ENCODE data around the gene TGM2. TPM values are rescaled to one million over a fixed set of nuclear protein-coding genes. Genes with fewer than 3 reads are reported as not detected.

Gene TGM2
- polyA plus RNA-seq (ENCODE audit: insufficient read length in 4 of 4): 10 to 100 TPM; 11.5 to 35.2 (median 33.2) TPM

DNA sequence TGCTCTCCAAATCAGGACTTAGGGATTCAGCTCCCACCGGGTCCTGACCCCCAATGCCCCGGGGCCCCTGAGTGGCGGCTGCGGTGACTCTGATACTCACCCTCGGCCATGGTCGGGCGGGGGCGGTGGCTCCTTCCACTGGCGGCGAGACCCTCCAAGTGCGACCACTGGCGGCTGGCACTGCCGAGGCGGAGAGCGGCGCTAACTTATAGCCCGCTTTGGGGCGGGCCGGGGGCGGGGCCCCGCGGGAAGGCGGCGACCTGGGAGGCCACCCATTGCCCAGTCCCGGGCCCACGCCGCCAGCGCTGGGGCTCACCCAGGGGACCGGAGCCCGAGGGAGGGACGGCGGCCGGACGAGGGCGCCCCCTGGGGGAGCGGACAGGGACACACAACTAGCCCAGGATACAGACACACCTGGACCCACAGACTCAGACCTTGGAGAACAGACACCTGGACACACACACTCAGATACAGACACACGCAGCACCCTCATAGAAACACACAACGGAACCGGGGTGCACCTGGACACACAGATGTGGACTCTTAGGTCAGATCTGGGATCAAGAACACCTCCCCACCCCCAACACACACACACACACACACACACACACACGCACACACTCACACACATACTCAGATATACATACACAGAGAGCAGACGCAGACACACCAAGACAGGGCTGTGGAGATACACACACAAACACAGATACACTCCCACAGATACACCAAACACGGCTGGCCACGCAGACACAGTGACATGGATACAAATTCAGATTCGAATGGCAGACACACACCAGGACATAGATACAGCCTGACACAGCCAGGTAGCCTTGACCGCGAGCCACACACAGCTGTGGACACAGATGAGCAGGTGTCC, at the start of gene TGM2:
TGM2 (minus strand) TSS at position 182 of the 877 bp plus-strand sequence; CDS start at position 110, 72 bp downstream.
- DNase-seq (ENCODE audit: low read depth in 4 of 4, low spot score in 3 of 4): peak in 1 of 4 donors; percentile 44

DNA sequence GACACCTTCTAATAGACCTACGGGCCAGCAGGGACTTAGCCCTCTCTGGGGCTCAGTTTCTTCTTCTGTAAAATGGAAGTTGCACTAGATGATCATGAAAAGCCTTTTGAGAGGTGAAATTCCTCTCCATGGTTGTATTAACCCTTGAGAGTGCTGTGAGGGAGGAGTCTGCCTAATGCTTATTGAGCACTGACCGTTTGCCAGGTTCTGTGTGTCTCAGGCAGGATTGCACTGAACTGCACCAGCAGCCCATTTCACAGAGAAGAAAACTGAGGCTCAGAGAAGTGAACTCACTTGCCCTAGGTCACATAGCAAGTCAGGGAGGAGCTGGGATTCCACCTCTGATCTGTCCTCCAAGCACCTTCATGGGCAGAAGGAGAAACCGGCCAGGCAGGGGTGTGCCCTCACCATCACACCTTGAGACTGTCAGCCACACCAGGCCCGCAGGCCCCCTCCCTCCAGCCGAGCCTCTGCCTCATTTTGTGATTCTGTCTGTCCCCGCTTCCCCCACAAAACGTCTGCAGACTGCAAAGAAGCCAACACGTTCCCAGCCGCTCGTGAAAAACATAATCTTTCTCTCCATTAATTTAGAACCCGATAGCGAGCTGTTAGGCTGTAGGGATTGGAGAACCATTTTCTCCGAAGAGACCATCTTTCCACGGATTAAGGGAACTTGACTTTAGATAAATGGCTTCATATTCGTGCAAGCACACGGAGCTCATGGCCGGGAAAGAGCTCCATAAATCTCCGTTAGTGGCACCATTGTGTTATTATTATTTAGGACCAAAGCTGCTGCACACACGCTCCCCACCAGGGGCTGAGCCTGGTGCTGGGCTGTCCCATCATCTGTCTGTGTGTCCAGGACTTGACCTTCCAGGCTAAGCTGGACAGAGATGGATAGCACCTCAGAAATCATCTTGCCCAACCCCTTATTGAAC, 49.5 kb upstream of the TGM2 start:
- no peak for DNase-seq (ENCODE audit: low read depth in 4 of 4, low spot score in 3 of 4)

DNA sequence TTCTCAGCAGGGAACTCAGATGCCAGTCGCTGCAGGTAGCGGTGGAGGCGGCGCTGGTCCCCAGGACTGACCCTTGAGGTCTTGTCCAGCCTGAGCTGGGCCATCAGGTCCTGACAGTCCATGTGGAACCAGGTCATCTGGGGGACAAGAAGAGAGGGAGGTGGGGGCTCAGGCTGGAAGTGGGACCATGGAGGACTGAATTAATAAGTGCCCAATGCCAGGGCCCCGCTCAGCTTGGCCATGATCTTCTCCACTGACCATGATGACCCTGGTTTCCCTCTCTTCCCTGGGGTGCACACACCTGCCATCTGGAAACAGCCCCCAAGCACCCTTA, 48.5 kb upstream of the TGM2 start:
- no peak for DNase-seq (ENCODE audit: low read depth in 4 of 4, low spot score in 3 of 4)

GRCh38 chr20:38212806-38213606, 47.9 kb upstream of the TGM2 start:
- DNase-seq (ENCODE audit: low read depth in 4 of 4, low spot score in 3 of 4): no peak

GRCh38 chr20:38211200-38212097, 46.4 kb upstream of the TGM2 start:
- no peak for DNase-seq (ENCODE audit: low read depth in 4 of 4, low spot score in 3 of 4)

- no peak for DNase-seq (ENCODE audit: low read depth in 4 of 4, low spot score in 3 of 4)
Measured at GRCh38 chr20:38210741-38211140, 45.7 kb upstream of the TGM2 start.

- no peak for DNase-seq (ENCODE audit: low read depth in 4 of 4, low spot score in 3 of 4)
Measured at GRCh38 chr20:38209736-38210405, 44.8 kb upstream of the TGM2 start.

DNA sequence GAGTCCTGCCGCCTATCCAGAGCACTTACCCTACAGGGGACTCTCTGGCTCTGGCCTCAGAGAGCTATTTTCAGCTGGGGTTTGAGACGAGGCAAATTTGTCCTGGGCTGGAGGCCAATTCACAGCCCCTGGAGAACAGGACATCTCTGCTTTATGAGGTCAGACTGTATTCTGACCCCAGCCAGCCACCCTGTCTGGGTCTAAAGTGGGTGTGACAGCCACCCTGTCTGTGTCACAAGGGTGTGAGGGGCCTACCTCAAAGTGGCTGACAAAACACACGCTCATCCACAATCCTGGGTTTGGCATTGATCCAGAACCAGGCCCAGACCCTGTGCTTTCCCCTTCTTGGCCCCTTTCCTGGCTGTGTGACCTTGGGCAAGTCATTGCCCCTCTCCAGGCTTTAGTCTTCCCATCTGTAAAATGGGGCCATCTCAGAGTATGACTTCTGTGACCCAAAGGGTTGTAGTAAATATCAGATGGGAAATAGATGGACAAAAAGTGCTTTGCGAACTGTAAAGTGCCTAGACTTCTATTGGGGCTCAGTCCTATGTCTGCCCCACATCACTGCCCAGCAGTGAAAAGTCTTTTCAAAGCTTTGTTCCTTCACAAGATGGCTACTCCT, 44.1 kb upstream of the TGM2 start:
- no peak for DNase-seq (ENCODE audit: low read depth in 4 of 4, low spot score in 3 of 4)

- DNase-seq (ENCODE audit: low read depth in 4 of 4, low spot score in 3 of 4): no peak
Measured at GRCh38 chr20:38208523-38208922, 43.5 kb upstream of the TGM2 start.

DNA sequence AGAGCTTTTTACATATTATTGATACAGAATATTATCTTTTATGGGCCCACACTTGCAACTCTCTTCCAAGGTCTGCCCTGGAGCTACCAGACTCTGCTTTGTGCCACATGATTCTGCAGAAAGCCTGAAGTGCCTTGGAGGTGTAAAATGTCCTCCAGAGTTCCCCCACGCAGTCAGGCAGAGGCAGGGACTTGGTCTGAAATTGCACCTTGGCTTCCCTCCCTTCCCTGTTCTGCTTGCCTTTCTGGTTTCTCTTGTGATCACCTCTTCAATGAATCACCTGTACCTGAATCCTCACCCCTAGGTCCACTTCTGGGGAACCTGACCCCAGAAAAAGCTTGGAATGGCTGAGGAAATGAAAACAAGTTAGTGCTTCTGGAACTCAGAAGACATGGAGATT, 43.0 kb upstream of the TGM2 start:
- no peak for DNase-seq (ENCODE audit: low read depth in 4 of 4, low spot score in 3 of 4)

DNA sequence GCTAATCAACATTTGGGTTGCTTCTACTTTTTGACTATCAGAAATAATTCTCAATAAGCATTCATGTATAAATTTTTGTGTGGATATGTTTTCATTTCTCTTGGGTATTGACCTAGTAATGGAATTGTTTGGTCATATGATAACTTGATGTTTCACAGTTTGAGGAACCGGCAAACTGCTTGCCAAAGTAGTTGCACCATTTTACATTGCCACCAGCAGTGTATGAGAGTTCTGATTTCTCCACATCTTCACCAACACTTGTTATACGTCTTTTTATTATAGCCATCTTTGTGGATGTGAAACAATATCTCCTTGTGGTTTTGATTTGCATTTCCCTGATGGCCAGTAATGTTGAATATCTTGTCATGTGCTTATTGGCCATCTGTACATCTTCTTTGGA, 42.6 kb upstream of the TGM2 start:
- DNase-seq (ENCODE audit: low read depth in 4 of 4, low spot score in 3 of 4): no peak

DNA sequence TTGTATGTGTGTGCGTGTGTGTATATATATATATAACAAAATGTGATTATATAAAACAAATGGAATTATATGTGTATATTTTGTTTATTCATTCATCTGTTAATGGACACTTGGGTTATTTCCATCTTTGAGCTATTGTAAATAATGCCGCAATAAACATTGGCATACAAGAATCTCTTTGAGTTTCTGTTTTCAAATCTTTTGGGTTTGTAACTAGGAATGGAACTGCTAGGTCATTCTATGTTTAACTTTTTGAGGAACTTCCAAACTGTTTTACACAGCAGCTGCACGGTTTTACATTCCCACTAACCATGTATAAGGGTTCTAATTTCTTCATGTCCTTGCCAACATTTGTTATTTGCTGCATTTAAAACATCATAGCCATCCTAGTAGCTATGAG, 39.9 kb upstream of the TGM2 start:
- DNase-seq (ENCODE audit: low read depth in 4 of 4, low spot score in 3 of 4): no peak

- no peak for DNase-seq (ENCODE audit: low read depth in 4 of 4, low spot score in 3 of 4)
Measured at GRCh38 chr20:38203981-38204357, 38.9 kb upstream of the TGM2 start.

GRCh38 chr20:38203337-38203980, 38.4 kb upstream of the TGM2 start:
- no peak for DNase-seq (ENCODE audit: low read depth in 4 of 4, low spot score in 3 of 4)

DNA sequence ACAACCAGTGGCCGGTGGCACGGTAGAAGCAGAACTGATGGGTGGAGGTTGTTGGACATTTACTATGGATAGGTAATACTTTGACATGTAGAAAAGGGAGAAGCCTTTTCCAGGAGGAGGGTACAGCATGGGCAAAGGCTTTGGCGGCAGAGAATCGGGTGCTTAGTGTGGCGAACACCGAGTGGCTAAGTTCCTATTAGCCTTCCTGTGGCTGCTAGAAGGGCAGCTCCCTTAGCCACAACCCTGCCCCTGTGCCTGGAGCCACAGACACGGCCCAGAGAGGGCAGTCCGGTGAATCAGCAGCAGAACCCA, 37.9 kb upstream of the TGM2 start:
- no peak for DNase-seq (ENCODE audit: low read depth in 4 of 4, low spot score in 3 of 4)

GRCh38 chr20:38202153-38202981, 37.3 kb upstream of the TGM2 start:
- no peak for DNase-seq (ENCODE audit: low read depth in 4 of 4, low spot score in 3 of 4)

GRCh38 chr20:38201356-38201755, 36.3 kb upstream of the TGM2 start:
- DNase-seq (ENCODE audit: low read depth in 4 of 4, low spot score in 3 of 4): no peak

GRCh38 chr20:38200646-38201045, 35.6 kb upstream of the TGM2 start:
- no peak for DNase-seq (ENCODE audit: low read depth in 4 of 4, low spot score in 3 of 4)

Measured in left renal pelvis (tissue), 4 donors.